CD4-positive, alpha-beta T cell (primary cell): ENCODE measurements around the gene TMEM63C. TPM values are rescaled to one million over a fixed set of nuclear protein-coding genes. Genes with fewer than 3 reads are reported as not detected.

Source experiments
- ATAC-seq: fragments of 200-7000 bp; cut with Tn5 transposase; one replicate; pipeline ENCODE4 v1.10.0; 2022; ENCODE audit warnings: mild to moderate bottlenecking; ENCODE audit not compliant: poor library complexity
- CTCF ChIA-PET: fragments of 350-600 bp; sonication (Branson Sonifier 250); formaldehyde crosslinking; loops from one replicate; lab custom pipeline; 2021; ENCODE audit warnings: antibody characterized with exemption, inconsistent platforms; lab: Charles Lee
- POLR2A ChIA-PET: fragments of 350-600 bp; sonication (Branson Sonifier 250); formaldehyde crosslinking; loops from one replicate; lab custom pipeline; 2021; ENCODE audit warnings: antibody characterized with exemption, inconsistent platforms; lab: Charles Lee
- DNase-seq, 14 experiments: peaks; one replicate each; pipeline ENCODE4 v3.0.0-alpha.2; 2013 to 2020; ENCODE audit warnings: mixed read lengths in 2 of 14
- H3K27ac ChIP-seq, 2 donors: one replicate each; pipeline versions ENCODE4 v1.5.1 to v1.7.0; 2013; ENCODE audit warnings: low read length in 2 of 2, low read depth in 1 of 2, mild to moderate bottlenecking in 1 of 2
- H3K27me3 ChIP-seq, 2 experiments: 1 replicate in 1 of 2; 2 replicates in 1 of 2; pipeline versions ENCODE4 v1.6.1 to v1.7.0; 2013; ENCODE audit warnings: low read length in 2 of 2, control low read depth in 1 of 2, mild to moderate bottlenecking in 1 of 2, moderate library complexity in 1 of 2; ENCODE audit not compliant: insufficient read depth in 2 of 2, control insufficient read depth in 1 of 2
- H3K36me3 ChIP-seq: one replicate; pipeline ENCODE4 v1.6.1; 2013; ENCODE audit warnings: low read length, control low read depth; ENCODE audit not compliant: insufficient read depth
- H3K4me1 ChIP-seq: one replicate; pipeline ENCODE4 v1.6.1; 2013; ENCODE audit warnings: low read length, control low read depth; ENCODE audit not compliant: insufficient read depth
- H3K4me3 ChIP-seq: one replicate; pipeline ENCODE4 v1.5.1; 2013; ENCODE audit warnings: mild to moderate bottlenecking, low read length, moderate library complexity
- H3K9me3 ChIP-seq, 2 experiments: 1 replicate in 1 of 2; 2 replicates in 1 of 2; pipeline versions ENCODE4 v1.6.1 to v1.7.0; 2013; ENCODE audit warnings: low read length in 2 of 2, mild to moderate bottlenecking in 2 of 2, control low read depth in 1 of 2, moderate library complexity in 1 of 2; ENCODE audit not compliant: control insufficient read depth in 1 of 2, insufficient read depth in 1 of 2
- H3K27ac Mint-ChIP-seq: one replicate; pipeline ENCODE4 v1.8.0; 2020; ENCODE audit warnings: mixed read lengths
- H3K27me3 Mint-ChIP-seq: one replicate; pipeline ENCODE4 v1.8.0; 2021; ENCODE audit warnings: mixed read lengths
- H3K36me3 Mint-ChIP-seq: one replicate; pipeline ENCODE4 v1.8.0; 2021; ENCODE audit warnings: low read depth, mixed read lengths
- H3K4me1 Mint-ChIP-seq: one replicate; pipeline ENCODE4 v1.8.0; 2021; ENCODE audit warnings: low read depth, mixed read lengths
- H3K4me3 Mint-ChIP-seq: one replicate; pipeline ENCODE4 v1.8.0; 2020; ENCODE audit warnings: mild to moderate bottlenecking, mixed read lengths
- H3K9me3 Mint-ChIP-seq: one replicate; pipeline ENCODE4 v1.8.0; 2020; ENCODE audit warnings: mixed read lengths
- CTCF ChIP-seq: fragments of 200-600 bp; IDR thresholded peaks from one replicate; pipeline ENCODE4 v1.8.0; 2022; ENCODE audit warnings: antibody characterized with exemption, mild to moderate bottlenecking
- intact Hi-C, 2 experiments: fragments of 100-400 bp; cut with DNase I in 1 of 2; cut with micrococcal nuclease in 1 of 2; formaldehyde crosslinking; loops; one replicate each; pipeline versions ENCODE4 v1.15.1 to v1.9.0; 2023 to 2025; cut with DNase I, micrococcal nuclease
- total RNA-seq, 174 experiments: library from RNA in 2 of 174; stranded (reverse) in 2 of 174; gene quantifications; one replicate each; pipeline ENCODE4 v1.2.3 and lab custom pipeline; 2021 to 2026

TMEM63C gene
- total RNA-seq, 2 experiments from 2014 or later, result 0.58 to 0.89 TPM

GRCh38 chr14:77140359-77141213, 41.0 kb upstream of the TMEM63C start:
- Histone ChIP-seq H3K27ac (no peak overlapping the region), H3K36me3 (no peaks in the 10 kb centered on the region), H3K9me3 (peaks cover 0 to 9% of the 10 kb centered on the region in 2 experiments), H3K27me3 (peaks cover 68 to 83% of the 10 kb centered on the region in 2 experiments), H3K4me3 (no peak overlapping the region), H3K4me1 (peaks cover 25% of the 10 kb centered on the region)
- peaks cover 88% of the 10 kb centered on the region for H3K27me3 Mint-ChIP-seq
- H3K4me1 Mint-ChIP-seq, result peaks cover 28% of the 10 kb centered on the region
- H3K36me3 Mint-ChIP-seq, result no peaks in the 10 kb centered on the region
- H3K27ac Mint-ChIP-seq, result no peak overlapping the region
- intact Hi-C loops, result no loop called here
- TF ChIP-seq CTCF, result no peak
- peak overlapping the region; percentile 80 for H3K4me3 Mint-ChIP-seq
- ChIA-PET CTCF (no interaction called here), POLR2A (no interaction called here)
- DNase-seq (no peak), ATAC-seq (no peak)
- no peaks in the 10 kb centered on the region for H3K9me3 Mint-ChIP-seq

GRCh38 chr14:77141214-77142004, 40.2 kb upstream of the TMEM63C start, which contains the start of gene ZDHHC22:
ZDHHC22 (minus strand) TSS chr14:77141791; CDS start chr14:77139738, 2,053 bp downstream.
- H3K9me3 ChIP-seq, result peaks cover 0 to 9% of the 10 kb centered on the region in 2 experiments
- no peak within 1 kb of the TSS for H3K4me3 ChIP-seq
- no peak within 1 kb of the TSS for H3K27ac ChIP-seq
- H3K4me1 ChIP-seq, result peaks cover 25% of the 10 kb centered on the region
- H3K4me3 Mint-ChIP-seq, result peak within 1 kb of the TSS; percentile 55
- peaks cover 28% of the 10 kb centered on the region for H3K4me1 Mint-ChIP-seq
- ATAC-seq (no peak), DNase-seq (no peak)
- ChIA-PET POLR2A (no interaction called here), CTCF (no interaction called here)
- no peaks in the 10 kb centered on the region for H3K36me3 ChIP-seq
- no peak for TF ChIP-seq CTCF
- no peaks in the 10 kb centered on the region for H3K36me3 Mint-ChIP-seq
- no peak within 1 kb of the TSS for H3K27ac Mint-ChIP-seq
- intact Hi-C loops, result no loop called here
- peaks cover 73 to 83% of the 10 kb centered on the region in 2 experiments for H3K27me3 ChIP-seq
- H3K9me3 Mint-ChIP-seq, result no peaks in the 10 kb centered on the region
- peaks cover 88% of the 10 kb centered on the region for H3K27me3 Mint-ChIP-seq

GRCh38 chr14:77142005-77142800, 39.4 kb upstream of the TMEM63C start:
- no peak overlapping the region for H3K4me3 ChIP-seq
- CTCF ChIA-PET, result no interaction called here
- H3K4me1 Mint-ChIP-seq, result peaks cover 28% of the 10 kb centered on the region

More at GRCh38 chr14:77142005-77142800, 39.4 kb upstream of the TMEM63C start:
- H3K27ac ChIP-seq, result no peak overlapping the region
- intact Hi-C loops, result no loop called here
- ATAC-seq (no peak), DNase-seq (no peak)
- no peak for TF ChIP-seq CTCF
- H3K9me3 Mint-ChIP-seq, result no peaks in the 10 kb centered on the region
- H3K4me1 ChIP-seq, result peaks cover 25% of the 10 kb centered on the region
- H3K27me3 Mint-ChIP-seq, result peaks cover 88% of the 10 kb centered on the region
- H3K36me3 ChIP-seq, result no peaks in the 10 kb centered on the region
- peaks cover 74 to 84% of the 10 kb centered on the region in 2 experiments for H3K27me3 ChIP-seq
- H3K4me3 Mint-ChIP-seq, result peak overlapping the region; percentile 55
- POLR2A ChIA-PET, result interaction anchor here (0.7 kb wide), 1 partner anchor 404 kb away, joined by 3 read pairs; no protein-coding TSS in a partner anchor
- H3K27ac Mint-ChIP-seq, result no peak overlapping the region
- no peaks in the 10 kb centered on the region for H3K36me3 Mint-ChIP-seq
- peaks cover 0 to 9% of the 10 kb centered on the region in 2 experiments for H3K9me3 ChIP-seq
